Endothelial cell of hepatic sinusoid (primary cell): ENCODE measurements around the gene UAP1L1.
"Not testable (repeated sequence)": the region's sequence is repeated elsewhere in the genome, so short reads cannot be mapped to it uniquely, and the experiment has no call there.

Experiments
- in situ Hi-C: cut with HindIII; loops from 2 replicates; pipeline ENCODE4 v1.10.0; 2017; ENCODE audit warnings: low sequenced_read_pairs

Gene UAP1L1

GRCh38 chr9:137055385-137056364 lies 21.6 kb upstream of the UAP1L1 start:
- in situ Hi-C loops: no loop called here

- in situ Hi-C loops: no loop called here
These were observed 20.4 kb upstream of the UAP1L1 start for GRCh38 chr9:137056739-137057415.

GRCh38 chr9:137057545-137057944 lies 19.8 kb upstream of the UAP1L1 start:
- in situ Hi-C loops: no loop called here

- in situ Hi-C loops: no loop called here
These were observed 18.6 kb upstream of the UAP1L1 start for GRCh38 chr9:137058521-137059234.

GRCh38 chr9:137062384-137062783 lies 14.9 kb upstream of the UAP1L1 start:
- in situ Hi-C loops: no loop called here

- in situ Hi-C loops: not testable (repeated sequence)
These were observed 14.5 kb upstream of the UAP1L1 start for GRCh38 chr9:137062798-137063197.

GRCh38 chr9:137063311-137064026 lies 13.8 kb upstream of the UAP1L1 start:
- in situ Hi-C loops: no loop called here

DNA sequence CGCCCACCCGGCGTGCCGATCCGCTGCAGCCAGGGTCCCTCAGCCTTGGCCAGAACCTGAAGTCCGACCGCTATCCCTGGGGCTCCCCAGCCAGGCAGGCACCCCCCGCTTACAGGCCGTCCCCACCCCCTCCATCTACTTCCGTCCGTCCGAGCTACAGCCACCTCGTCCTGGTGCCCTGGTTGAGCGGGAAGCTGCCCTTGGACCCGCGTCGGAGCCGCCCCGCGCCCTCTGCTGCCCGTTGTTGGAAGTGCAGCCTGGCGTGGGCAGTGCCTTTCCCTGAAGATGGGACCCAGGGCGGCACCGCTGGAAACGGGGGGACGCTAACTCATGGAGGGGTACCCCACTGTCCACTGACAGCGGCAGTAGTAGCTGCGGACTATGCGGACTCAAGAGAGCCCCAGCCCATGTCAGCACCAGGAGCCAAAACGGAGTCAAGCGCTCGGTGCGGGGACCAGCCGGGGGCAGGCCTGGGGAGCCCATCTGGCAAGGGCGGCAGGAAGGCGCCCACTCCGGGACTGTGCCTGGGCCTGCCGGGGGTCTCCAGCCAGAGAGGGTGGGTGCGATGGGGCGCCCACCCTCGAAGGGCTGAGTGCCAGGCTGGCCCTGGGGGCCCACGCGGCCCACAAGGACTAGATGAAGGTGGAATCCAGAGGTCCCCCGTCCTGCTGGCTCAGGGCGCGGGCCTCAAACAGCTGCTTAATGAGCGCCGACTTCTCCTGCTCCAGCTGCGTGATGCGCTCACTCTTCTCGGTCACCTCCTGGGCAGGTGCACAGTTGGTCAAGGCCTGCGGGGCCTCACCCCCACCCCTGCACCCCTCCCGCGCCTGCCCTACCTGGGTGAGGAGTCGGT lies 13.1 kb upstream of the UAP1L1 start:
- in situ Hi-C loops: no loop called here

DNA sequence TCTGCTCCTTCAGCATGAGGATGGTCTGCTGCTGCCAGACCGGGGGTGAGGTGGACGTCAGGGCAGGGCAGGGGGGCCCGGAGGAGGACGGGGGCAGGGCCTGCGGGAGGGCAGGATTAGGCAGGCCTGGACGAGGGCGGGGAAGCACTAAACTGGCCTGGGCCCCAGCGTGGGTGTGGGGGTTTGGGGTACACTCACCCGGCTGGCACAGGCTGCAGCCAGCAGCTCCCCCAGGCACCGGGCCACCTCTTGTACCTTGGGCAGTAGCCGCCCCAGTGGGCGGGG lies 12.5 kb upstream of the UAP1L1 start:
- in situ Hi-C loops: no loop called here

DNA sequence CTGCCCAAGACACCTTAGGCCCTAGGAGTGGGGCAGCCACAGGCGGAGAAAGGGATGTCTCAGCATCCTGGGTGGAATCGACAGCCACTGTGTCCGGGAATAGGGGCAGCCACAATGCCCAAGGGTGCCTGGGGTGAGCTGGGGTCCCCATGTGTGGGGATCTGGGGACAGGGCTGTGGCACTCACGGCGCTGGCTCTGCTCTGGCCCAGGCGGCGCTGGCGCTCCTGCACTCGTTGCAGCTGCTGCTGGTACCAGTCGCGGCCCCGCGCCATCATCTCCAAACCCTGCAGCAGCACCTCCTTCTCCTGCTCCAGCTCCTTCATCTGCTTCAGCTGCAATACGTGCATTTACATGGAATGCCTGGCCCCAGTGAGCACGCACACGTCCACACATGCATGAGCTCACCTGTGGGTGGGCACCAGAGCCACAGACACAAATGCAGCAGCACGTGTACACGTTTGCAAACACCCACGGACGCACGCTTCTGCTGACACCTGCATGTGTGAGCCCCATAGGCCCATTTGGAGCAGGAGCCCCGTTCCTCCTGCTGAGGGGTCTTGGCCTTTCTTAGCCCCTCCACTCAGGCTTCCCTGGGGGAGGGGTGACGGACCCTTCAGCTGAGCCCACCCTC lies 11.9 kb upstream of the UAP1L1 start:
- in situ Hi-C loops: no loop called here

DNA sequence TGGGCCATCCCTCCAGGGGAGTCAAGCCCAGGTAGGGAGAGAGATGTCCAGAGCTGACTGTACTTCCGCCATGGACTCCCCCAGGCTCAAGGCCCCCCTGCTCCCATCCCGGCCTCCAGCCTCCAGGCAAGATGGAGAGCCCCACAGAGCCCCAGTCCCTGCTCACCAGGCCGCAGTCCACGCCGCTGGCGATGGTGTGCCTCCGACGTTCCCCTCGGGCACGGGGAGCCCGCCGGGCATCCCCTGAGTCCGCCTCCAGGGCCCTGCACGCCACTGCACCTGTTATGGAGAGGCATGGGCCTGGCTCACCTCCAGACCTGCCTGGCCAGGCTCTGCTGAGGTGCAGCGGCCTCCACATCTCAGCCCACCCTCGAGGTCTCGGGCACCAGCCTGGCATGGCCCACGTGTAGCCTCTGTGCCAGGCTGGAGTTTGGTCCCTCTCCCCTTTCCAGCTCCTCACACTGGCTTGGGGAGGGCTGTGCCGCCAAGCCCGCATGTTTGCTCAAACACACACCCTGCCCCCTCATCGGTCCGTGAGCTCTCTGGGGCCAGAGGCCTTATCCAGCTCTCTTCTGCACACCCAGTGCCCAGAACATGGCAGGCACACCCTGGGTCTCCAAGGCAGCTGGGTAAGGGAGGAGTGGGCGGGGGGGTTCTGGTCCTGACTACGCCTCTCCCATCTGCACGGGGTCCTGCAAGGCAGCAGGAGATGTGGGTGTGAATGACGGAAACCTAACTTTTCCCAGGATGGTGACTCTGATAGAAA lies 11.0 kb upstream of the UAP1L1 start:
- in situ Hi-C loops: no loop called here

GRCh38 chr9:137067860-137068538 lies 9.3 kb upstream of the UAP1L1 start:
- in situ Hi-C loops: no loop called here

DNA sequence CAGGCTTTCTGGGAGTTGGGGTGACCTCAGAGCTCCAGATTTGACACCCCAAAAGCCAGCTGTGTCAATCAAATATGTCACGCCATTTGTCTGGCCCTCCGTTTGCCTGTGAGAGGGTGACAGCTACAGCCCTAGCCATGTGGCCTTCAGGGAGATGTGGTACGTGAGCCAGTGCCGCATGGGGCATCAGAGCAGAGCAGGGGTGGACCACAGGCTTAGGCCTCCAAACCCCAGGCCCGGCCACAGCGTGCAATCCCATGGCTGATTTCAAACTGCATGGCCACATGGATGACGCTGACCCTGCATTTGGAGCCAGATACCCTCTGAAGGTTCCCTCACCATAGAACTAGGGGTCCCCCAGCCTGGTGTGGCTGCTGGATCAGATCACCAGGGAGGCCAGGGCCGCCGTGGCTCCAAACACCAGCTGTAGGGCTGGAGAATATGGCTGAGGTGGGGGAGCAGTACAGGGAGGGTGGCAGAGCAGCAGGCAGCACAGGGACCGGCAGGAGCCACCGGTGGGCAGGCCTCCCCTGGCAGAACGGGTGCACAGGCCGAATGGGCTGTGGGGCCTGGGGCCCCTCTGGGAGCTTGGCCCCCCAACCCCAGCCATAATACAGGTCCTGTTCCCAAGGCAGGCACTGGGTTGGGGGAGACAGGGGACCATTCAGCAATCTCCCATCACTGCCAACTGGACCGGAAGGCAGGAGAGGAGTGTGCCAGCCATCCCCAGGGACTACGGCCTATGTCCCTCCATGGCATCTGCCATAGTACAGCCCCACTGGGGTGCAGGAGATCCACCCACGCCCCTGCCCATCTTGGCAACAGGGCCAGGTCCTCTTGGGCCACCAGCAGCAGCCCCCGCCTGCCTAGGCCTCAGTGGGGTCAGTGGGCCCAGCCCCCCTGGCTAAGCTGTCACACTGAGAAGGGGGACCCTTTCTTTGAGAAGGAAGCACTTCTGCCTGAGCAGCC lies 8.5 kb upstream of the UAP1L1 start:
- in situ Hi-C loops: no loop called here

- in situ Hi-C loops: no loop called here
These were observed 7.7 kb upstream of the UAP1L1 start for GRCh38 chr9:137069508-137070091.

DNA sequence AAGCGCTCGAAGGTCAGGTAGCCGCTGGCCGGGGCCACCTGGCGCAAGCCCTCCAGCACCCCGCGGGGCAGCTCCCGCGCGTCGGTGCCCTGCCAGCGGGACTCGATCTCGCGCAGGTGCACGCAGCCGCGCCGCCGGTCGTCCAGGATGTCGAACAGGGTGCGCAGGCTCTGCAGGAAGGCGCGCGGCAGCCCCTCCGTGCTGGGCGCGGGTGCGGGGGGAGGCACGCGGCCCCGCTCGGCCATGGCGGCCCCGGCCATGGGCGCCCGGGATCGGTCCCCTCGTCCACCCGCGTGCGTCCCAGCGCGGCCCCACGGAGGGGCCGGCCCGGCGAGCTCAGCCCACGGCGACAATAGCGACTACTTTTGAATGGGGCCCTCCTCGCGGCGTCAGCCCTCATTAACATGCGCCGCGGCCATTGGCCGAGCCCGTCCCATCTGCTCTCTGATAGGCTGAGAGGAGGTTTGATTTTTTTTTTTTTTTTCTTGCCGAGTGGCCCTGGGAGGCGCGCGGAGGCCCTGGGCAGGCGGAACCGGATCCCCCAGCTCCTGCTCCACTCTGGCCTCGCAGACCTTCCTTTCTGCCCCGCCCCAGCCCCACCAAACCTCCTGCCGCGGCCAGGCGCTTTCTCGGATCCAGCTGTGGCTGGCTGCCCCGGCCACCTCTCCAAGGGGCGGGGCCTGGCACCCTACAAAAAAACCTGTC lies 7.0 kb upstream of the UAP1L1 start, which contains the start of gene SAPCD2:
Gene SAPCD2 (minus strand): TSS at position 357 of the 705 bp plus-strand sequence. CDS start 97 bp downstream, at position 260.
- in situ Hi-C loops: no loop called here

DNA sequence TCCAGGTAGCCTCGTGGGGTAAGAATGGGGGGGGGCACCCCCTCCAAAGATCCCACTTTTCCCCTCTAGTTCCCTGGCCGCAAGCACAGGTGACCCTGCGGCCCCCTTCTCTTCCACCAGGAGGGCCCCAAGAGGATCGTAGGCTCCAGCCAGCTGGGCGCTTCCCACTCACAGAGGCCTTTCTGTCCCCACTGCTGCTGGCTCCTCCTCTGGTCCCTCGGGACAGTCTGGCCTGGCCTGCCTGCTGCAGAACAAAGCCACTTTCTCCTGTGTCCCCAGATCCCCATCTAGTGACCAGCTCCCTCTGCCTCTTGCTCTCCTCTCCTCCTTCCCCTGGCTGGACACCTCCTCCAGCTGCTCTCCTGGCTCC lies 6.4 kb upstream of the UAP1L1 start:
- in situ Hi-C loops: no loop called here
